Hepatocyte (in vitro differentiated cells): ENCODE data around the gene TNNT2. TPM values are rescaled to one million over a fixed set of nuclear protein-coding genes. Genes with fewer than 3 reads are reported as not detected.

Source experiments
- DNase-seq: peaks from one replicate; pipeline ENCODE4 v3.0.0-alpha.2; 2016; ENCODE audit warnings: low spot score
- H2AFZ ChIP-seq: fragments of 200-600 bp; sonication (generic); 2 replicates; pipeline ENCODE4 v1.6.0; 2016; ENCODE audit warnings: antibody characterized with exemption, mild to moderate bottlenecking
- H3K27ac ChIP-seq: fragments of 200-600 bp; sonication (generic); 2 replicates; pipeline ENCODE4 v1.5.1; 2016; ENCODE audit warnings: mild to moderate bottlenecking
- H3K27me3 ChIP-seq: fragments of 200-600 bp; sonication (generic); 2 replicates; pipeline ENCODE4 v1.6.1; 2016
- H3K36me3 ChIP-seq: fragments of 200-600 bp; sonication (generic); replicated peaks from 2 replicates; pipeline ENCODE4 v1.5.1; 2016; ENCODE audit warnings: low read depth; ENCODE audit not compliant: insufficient read depth
- H3K4me1 ChIP-seq: fragments of 200-600 bp; sonication (generic); 2 replicates; pipeline ENCODE4 v1.5.1; 2016; ENCODE audit warnings: mild to moderate bottlenecking, moderate library complexity; ENCODE audit not compliant: insufficient read depth
- H3K4me2 ChIP-seq: fragments of 200-600 bp; sonication (generic); 2 replicates; pipeline ENCODE4 v1.6.0; 2016
- H3K4me3 ChIP-seq: fragments of 200-600 bp; sonication (generic); 2 replicates; pipeline ENCODE4 v1.5.1; 2016; ENCODE audit warnings: mild to moderate bottlenecking
- H3K79me2 ChIP-seq: fragments of 200-600 bp; sonication (generic); 2 replicates; pipeline ENCODE4 v1.6.0; 2017; ENCODE audit warnings: mild to moderate bottlenecking
- H3K9me2 ChIP-seq: fragments of 200-600 bp; sonication (generic); replicated peaks from 2 replicates; pipeline ENCODE4 v1.6.0; 2017; ENCODE audit warnings: mild to moderate bottlenecking; ENCODE audit not compliant: insufficient read depth
- H3K9me3 ChIP-seq: fragments of 200-600 bp; sonication (generic); 2 replicates; pipeline ENCODE4 v1.5.1; 2016; ENCODE audit warnings: low read depth, mild to moderate bottlenecking
- H4K20me1 ChIP-seq: fragments of 200-600 bp; sonication (generic); 2 replicates; pipeline ENCODE4 v1.6.0; 2016; ENCODE audit warnings: mild to moderate bottlenecking; ENCODE audit not compliant: insufficient read depth, poor library complexity, severe bottlenecking
- EZH2 ChIP-seq: fragments of 200-600 bp; sonication (generic); IDR thresholded peaks from 2 replicates; pipeline ENCODE4 v1.6.1; 2016; ENCODE audit warnings: antibody characterized with exemption, mild to moderate bottlenecking, borderline replicate concordance
- EZH2phosphoT487 ChIP-seq: fragments of 200-600 bp; sonication (generic); IDR thresholded peaks from one replicate; pipeline ENCODE4 v1.6.1; 2018; ENCODE audit warnings: antibody characterized with exemption, mild to moderate bottlenecking, low read depth, moderate library complexity; ENCODE audit not compliant: unreplicated experiment, severe bottlenecking
- WGBS: methylation state at CpG from one replicate; pipeline ENCODE4 v1.1.6; 2016; ENCODE audit warnings: low lambda C conversion rate; ENCODE audit errors: missing lambda C conversion rate; 5-methylcytosine and 5-hydroxymethylcytosine counted together
- polyA plus RNA-seq: library from polyadenylated mRNA; unstranded; fragments of >200 nt; fragmentation: Nextera tagmentation; extraction: Ambion mirVana; gene quantifications from 2 replicates; pipeline ENCODE4 v1.2.1, GENCODE V29; 2016
- total RNA-seq: library from RNA; depleted of rRNA; stranded (reverse); fragments of >200 nt; gene quantifications from 2 replicates; pipeline ENCODE4 v1.2.3, GENCODE V29; 2014
- TF ChIP-seq, protein P1 (sequence below): fragments of 200-600 bp; sonication (generic); IDR thresholded peaks from 2 replicates; pipeline ENCODE4 v1.5.1; 2016; ENCODE audit warnings: antibody characterized with exemption, mild to moderate bottlenecking; ENCODE audit not compliant: poor library complexity

TNNT2 gene
- total and polyA plus RNA-seq, 2 experiments from 2014 or later = 25.9 to 33.5 TPM

DNA sequence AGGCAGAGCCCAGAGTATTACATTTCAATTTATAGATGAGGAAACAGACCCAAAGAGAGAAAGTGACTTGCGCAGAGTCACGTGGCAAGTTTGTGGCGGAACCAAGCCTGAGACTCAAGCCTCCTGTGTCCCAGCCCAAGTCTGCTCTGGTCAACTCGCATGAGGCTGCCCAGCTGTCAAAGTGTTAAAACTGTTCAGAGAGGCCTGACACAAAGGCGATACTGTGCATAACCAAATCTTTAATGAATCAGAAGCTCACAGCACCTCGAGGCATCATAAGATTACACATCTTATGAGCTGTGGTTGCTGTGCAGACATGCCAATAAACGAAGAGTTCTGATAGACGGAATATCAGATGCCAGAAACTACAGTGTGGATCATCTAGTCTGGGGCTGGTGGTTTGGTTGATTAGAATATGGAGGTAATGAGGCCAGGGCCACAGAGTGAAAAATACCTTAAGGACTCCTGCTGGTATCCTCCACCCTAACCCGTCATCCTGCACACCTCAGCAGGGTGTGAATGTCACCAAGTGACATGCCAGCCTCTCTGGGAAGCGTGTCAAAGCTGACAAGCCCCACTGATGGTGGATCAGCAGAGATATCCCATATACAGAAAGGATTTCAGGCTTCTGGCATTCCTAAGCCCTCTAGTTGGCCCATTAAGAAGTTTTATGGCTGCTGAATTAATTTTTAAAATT lies 42.2 kb downstream of the TNNT2 start:
- 84% methylated on average over 10 of the region's 10 CpGs for WGBS
- Histone ChIP-seq H3K4me2 (no peak overlapping the region), H3K9me2 (no peaks in the 10 kb centered on the region), H4K20me1 (no peaks in the 10 kb centered on the region), H3K4me3 (no peak overlapping the region), H2AFZ (no peak overlapping the region), H3K79me2 (no peaks in the 10 kb centered on the region), H3K36me3 (no peaks in the 10 kb centered on the region), H3K9me3 (no peaks in the 10 kb centered on the region), H3K27me3 (no peaks in the 10 kb centered on the region), H3K4me1 (peaks cover 3% of the 10 kb centered on the region), H3K27ac (no peak overlapping the region)
- DNase-seq = no peak
- no peak for TF ChIP-seq EZH2phosphoT487
- no peak for TF ChIP-seq EZH2
- TF ChIP-seq, protein P1, sequence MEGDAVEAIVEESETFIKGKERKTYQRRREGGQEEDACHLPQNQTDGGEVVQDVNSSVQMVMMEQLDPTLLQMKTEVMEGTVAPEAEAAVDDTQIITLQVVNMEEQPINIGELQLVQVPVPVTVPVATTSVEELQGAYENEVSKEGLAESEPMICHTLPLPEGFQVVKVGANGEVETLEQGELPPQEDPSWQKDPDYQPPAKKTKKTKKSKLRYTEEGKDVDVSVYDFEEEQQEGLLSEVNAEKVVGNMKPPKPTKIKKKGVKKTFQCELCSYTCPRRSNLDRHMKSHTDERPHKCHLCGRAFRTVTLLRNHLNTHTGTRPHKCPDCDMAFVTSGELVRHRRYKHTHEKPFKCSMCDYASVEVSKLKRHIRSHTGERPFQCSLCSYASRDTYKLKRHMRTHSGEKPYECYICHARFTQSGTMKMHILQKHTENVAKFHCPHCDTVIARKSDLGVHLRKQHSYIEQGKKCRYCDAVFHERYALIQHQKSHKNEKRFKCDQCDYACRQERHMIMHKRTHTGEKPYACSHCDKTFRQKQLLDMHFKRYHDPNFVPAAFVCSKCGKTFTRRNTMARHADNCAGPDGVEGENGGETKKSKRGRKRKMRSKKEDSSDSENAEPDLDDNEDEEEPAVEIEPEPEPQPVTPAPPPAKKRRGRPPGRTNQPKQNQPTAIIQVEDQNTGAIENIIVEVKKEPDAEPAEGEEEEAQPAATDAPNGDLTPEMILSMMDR = no peak

DNA sequence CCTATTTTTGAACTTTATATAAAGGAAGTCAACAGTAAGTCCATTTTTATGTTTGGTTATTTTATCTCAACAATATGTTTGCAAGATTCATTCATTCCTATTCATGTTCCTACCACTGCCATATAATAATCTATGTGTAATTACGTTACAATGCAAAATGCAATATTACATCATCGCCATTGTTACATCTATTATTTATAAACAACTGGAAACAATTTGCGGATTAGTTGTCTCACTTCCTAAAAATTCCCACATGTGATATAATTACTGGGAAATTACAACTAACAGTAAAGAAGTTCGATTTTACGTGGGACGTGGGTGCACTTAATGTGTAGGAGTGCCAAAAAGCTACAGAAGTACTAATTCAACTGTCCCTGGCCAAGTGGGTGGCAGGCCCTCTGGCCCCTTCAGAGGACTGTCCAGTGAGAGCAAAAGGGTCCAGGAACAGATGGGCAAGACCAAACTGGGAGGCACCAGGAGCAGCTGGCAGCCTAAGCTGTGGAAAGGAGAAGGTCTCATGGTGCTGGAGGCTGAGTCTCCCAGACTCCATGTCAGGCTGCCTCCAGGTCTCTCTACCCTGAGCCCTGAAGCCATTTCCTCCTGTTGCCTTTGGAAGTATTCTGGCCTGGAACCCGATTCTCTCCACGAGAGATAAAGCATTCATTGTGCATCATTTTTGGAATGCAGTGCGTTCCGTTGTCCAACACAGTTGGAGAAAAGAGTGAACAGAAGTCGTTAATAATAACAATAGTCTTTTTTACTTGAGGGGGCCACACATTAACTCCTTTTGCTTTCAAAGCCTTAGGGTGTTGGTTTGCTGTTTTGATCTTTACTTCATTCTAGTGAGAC lies 42.9 kb downstream of the TNNT2 start:
- TF ChIP-seq EZH2phosphoT487 = no peak
- TF ChIP-seq, protein P1 = no peak
- no peak for TF ChIP-seq EZH2
- Histone ChIP-seq H3K9me3 (no peaks in the 10 kb centered on the region), H3K27ac (no peak overlapping the region), H3K27me3 (no peaks in the 10 kb centered on the region), H3K9me2 (no peaks in the 10 kb centered on the region), H3K4me1 (peaks cover 11% of the 10 kb centered on the region), H4K20me1 (no peaks in the 10 kb centered on the region), H2AFZ (no peak overlapping the region), H3K4me2 (no peak overlapping the region), H3K36me3 (no peaks in the 10 kb centered on the region), H3K79me2 (no peaks in the 10 kb centered on the region), H3K4me3 (no peak overlapping the region)
- 79% methylated on average over 11 of the region's 11 CpGs for WGBS
- DNase-seq = no peak

DNA sequence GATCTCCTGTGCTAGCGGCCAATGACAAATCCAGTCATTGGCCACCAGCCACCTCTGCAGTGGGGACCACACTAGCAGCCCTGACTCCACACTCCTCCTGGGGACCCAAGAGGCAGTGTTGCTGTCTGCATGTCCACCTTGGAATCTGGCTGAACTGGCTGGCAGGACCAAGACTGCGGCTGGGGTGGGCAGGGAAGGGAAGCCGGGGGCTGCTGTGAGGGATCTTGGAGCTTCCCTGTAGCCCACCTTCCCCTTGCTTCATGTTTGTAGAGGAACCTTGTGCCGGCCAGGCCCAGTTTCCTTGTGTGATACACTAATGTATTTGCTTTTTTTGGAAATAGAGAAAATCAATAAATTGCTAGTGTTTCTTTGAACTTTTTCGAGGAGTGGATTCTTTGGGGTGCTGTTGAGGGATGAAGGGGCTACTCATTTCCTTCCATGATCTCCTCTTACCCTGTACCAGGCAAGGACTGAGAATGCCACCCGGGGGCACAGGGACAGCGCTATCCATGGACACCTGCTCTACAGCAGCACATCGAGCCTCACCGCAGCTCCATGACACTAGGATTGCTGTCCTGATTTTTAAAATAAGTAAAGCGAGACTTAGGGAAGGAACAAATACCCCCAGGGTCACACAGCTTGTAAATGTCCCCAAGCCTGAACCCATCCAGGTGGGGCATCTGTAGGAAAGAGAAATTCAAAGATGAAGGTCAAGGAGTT lies 44.7 kb downstream of the TNNT2 start:
- H3K4me2 ChIP-seq = no peak overlapping the region
- H3K4me1 ChIP-seq = peaks cover 15% of the 10 kb centered on the region
- H3K79me2 ChIP-seq = no peaks in the 10 kb centered on the region
- H4K20me1 ChIP-seq = no peaks in the 10 kb centered on the region
- WGBS = 93% methylated on average over 10 of the region's 10 CpGs
- H2AFZ ChIP-seq = no peak overlapping the region
- DNase-seq = no peak
- TF ChIP-seq EZH2phosphoT487 (no peak), EZH2 (no peak)
- TF ChIP-seq, protein P1 = no peak
- H3K36me3 ChIP-seq = no peaks in the 10 kb centered on the region
- no peak overlapping the region for H3K27ac ChIP-seq
- no peaks in the 10 kb centered on the region for H3K27me3 ChIP-seq
- no peaks in the 10 kb centered on the region for H3K9me2 ChIP-seq
- no peaks in the 10 kb centered on the region for H3K9me3 ChIP-seq
- H3K4me3 ChIP-seq = no peak overlapping the region
